ENCODE results near the gene KIF5A.

- no peak for TF ChIP-seq CTCF (conservative IDR thresholded peaks at IDR 0.05; ENCODE audit: low read depth, low read length)
- 0 out of 2 replicates have a peak, but pooled peaks have one; percentile 7 for TF ChIP-seq MAZ (IDR thresholded peaks at IDR 0.05; ENCODE audit: borderline replicate concordance, low read depth, low read length)
- TF ChIP-seq POLR2A (IDR thresholded peaks at IDR 0.05; ENCODE audit: low read depth, low read length), result no peak
- TF ChIP-seq RFX5 (IDR thresholded peaks at IDR 0.05; ENCODE audit: low read depth, low read length), result no peak
- no peak for TF ChIP-seq FOS (IDR thresholded peaks at IDR 0.05; ENCODE audit: low read depth, low read length)
- no peak for TF ChIP-seq RCOR1 (IDR thresholded peaks at IDR 0.05; ENCODE audit: insufficient replicate concordance, low read length)
- TF ChIP-seq SMC3 (IDR thresholded peaks at IDR 0.05; ENCODE audit: low read depth, low read length), result no peak
- TF ChIP-seq RAD21 (IDR thresholded peaks at IDR 0.05; ENCODE audit: low read length), result no peak
- TF ChIP-seq CHD1 (IDR thresholded peaks at IDR 0.05; ENCODE audit: low read depth, low read length), result no peak
- TF ChIP-seq ELK1 (IDR thresholded peaks at IDR 0.05; ENCODE audit: borderline replicate concordance, low read depth, low read length), result no peak
- TF ChIP-seq MXI1 (IDR thresholded peaks at IDR 0.05; ENCODE audit: borderline replicate concordance, low read depth, low read length), result 0 out of 2 replicates have a peak, but pooled peaks have one; percentile 33
- TF ChIP-seq CEBPB (IDR thresholded peaks at IDR 0.05; ENCODE audit: low read depth, low read length), result peak; percentile 62
- TF ChIP-seq USF2 (IDR thresholded peaks at IDR 0.05; ENCODE audit: low read depth, low read length), result no peak
Observed at GRCh38 chr12:57522887-57523705, 26.7 kb upstream of the KIF5A start.
